Stimulated activated CD8-positive, alpha-beta memory T cell treated with anti-CD3 and anti-CD28 coated beads, Interleukin-12 subunit alpha, Interleukin-12 subunit beta, amount 100 ng/mL, for 24 hours (primary cell): Measurements from ENCODE around the gene STH.
A peak's percentile ranks its signal among the peaks of the same experiment; 100 is the strongest.

ENCODE experiments used
- DNase-seq: peaks from one replicate; pipeline ENCODE4 v3.0.0-alpha.2; 2020; ENCODE audit errors: extremely low read depth

STH gene

DNA sequence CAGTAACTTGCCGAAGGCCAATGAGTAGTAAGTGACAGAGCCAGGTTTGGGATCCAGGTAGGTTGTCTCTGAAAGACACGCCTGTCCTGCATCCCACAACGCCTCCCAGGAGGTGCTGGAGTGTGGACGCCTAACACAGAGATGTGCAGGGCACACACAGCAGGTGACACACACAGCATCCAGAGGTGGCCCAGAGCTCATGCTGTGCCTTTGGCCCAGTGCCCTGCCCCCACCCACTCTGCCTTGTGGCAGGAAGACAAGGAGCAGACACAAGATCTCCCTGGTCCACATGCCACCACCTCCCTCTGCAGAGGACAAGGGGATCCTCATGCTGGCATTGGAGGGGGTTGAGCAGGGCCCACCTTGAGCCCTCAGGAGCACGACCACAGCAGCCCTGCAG is 14.7 kb upstream of the STH start:
- no peak for DNase-seq

DNA sequence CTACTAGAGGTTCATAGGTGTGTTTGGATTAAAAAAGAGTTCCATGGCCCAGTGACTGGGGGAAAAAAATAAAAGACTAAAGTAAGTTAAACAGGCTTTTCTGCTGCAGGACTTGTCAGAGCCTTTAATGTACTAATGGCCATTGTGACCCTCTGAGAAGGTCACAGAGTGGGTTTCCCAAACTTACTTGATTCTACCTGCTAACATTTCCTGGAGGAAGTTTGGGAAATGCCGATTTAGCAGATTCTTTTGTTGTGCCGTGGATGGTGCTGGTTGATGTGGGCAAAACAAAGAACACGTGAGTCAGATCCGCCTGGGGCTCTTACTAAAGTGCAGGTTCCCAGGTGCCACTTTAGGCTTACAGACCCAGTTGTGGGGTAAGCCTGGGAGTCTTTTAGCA is 13.6 kb upstream of the STH start:
- DNase-seq, result no peak

DNA sequence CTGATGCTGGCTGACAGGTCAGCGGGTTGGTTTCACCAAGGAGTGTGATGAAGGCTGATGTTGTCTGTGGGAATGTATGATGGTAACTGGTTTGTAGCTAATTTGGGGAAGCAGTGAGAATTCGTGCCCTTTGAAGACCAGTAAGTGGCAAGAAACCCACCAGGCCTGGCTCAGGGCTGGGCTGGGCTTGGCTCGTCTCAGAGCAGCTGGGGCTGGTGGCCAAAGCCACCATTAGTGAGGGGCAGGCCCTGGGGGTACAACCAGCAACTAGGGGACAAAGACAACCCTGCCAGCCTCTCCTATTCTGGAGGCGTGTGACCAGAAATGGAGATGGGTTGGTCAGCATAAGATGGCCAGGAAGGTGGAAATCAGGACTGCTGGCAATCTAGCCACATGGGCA is 13.0 kb upstream of the STH start:
- DNase-seq, result no peak

DNA sequence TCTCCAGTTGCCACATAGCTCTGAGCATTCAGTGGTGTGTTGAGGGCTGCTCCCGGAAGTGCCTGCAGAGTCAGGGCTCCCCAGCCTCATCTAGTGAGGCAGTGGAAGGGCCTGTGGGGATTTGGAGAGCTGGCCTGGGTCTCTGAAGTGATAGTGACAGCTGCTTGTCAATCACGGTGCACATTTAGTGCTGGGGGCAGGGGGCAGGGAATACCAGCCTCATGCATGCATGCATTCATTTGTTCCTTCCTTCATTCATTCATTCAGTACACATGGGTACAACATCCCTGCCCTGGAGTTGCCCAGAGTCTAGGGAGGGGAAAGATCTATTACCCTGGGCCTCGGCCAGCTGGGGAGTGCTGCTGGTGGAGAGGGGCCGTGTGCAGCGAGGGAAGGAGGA is 11.3 kb upstream of the STH start:
- DNase-seq, result no peak

DNA sequence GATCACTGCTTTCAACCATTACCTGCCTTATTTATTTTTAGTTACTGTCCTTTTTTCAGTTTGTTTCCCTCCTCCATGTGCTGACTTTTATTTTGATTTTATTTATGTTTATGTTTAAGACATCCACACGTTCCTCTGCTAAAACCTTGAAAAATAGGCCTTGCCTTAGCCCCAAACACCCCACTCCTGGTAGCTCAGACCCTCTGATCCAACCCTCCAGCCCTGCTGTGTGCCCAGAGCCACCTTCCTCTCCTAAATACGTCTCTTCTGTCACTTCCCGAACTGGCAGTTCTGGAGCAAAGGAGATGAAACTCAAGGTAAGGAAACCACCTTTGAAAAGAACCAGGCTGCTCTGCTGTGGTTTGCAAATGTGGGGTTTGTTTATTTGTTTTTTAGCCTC is 9.3 kb upstream of the STH start:
- no peak for DNase-seq

DNA sequence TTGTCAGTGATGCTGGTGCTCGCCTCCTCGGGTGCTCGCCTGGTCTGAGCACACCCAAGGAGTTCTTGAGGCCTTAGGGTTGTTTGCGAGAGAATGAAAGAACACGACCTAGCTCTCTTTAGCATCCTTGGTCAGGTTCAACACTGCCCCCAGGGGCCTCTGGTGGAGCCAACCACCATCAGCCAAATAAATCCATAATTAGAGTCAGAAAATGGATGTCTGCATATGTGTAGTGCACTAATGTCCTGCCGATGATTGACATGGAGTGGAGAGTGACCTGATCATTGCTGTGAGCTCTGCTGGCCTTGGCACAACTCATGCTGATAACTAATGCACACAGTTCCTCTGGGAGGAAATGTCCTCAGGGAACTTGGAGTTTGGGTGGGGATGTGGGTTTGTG is 8.2 kb upstream of the STH start:
- DNase-seq, result no peak

DNA sequence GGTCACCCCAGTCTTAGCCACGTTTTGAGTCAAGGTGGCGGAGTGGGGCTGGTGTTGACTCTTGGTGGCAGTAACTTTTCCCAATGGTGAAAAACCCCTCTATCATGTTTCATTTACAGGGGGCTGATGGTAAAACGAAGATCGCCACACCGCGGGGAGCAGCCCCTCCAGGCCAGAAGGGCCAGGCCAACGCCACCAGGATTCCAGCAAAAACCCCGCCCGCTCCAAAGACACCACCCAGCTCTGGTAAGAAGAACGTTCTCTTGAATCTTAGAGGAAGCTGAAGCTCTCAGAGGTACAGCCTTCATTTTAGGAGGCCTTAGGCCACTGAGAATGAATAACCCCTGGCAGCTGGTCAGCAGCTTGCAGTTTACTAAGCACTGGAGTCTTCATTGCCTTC is 7.7 kb upstream of the STH start:
- no peak for DNase-seq

DNA sequence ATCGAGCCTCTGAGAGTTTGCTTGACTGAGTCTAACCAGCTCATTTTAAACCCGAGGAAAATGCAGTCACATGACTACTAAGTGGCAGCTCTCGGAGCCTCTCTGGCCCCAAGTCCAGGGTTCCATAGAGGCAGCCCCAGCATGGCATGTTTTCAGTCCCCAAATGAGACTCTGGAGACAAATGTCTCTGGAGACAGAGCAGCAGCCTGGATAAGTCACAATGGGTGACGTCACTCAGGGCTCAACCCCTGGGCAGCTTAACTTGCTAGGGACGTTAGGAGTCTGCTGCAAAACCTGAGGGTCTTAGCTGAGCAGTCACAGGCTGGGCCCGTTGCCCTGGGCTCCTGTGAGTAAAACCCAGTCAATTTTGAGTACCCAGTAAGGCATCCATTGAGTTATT is 6.9 kb upstream of the STH start:
- no peak for DNase-seq

DNA sequence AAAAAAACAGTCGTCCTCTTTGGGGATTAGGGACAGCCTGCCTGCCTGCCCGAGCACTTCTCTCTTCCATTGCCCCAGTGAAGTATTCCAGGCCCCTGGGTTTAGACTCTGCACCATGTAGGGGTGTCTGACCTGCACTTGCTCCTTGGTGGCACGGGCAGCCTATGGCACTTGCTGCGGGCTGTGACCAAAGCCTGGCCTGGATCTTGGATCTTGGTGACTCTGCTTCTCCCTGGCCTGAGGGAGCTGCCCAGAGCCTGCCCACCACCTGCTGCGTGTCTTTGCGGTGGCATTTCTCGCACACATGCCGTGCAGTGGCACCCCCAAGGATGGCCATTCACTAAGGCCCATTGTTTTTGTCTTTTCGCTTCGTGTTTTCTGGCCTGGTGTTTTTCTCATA is 6.1 kb upstream of the STH start:
- DNase-seq, result no peak

DNA sequence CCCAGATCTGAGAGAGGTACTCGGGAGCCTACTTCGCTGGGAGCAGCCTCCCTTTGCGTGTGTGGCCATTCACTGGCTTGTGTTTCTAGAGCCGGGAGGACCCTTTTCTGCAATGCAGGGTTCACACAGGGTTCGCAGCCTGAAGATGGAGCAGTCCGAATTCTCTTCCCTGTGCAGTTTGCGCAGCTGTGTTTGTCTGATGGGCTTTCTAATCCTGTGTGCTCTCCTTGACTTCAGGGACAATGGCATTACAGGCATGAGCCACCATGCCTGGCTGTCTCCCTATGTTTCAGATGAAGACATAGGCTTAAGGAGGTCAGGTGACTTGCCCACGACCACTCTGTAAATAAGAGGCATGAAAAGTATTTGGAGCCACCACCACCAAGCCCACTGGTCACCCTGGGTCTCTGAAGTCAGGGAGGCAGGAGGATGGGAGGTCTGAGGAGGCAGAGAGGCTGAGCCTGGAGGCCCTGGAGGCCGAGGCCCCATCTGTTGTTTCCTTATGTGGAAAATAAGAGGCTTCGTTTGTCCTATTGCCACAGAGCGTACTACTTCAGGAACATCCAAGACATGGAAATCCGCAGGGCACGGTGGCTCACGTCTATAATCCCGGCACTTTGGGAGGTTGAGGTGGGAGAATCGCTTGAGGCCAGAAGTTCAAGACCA is 5.0 kb upstream of the STH start:
- DNase-seq, result no peak

DNA sequence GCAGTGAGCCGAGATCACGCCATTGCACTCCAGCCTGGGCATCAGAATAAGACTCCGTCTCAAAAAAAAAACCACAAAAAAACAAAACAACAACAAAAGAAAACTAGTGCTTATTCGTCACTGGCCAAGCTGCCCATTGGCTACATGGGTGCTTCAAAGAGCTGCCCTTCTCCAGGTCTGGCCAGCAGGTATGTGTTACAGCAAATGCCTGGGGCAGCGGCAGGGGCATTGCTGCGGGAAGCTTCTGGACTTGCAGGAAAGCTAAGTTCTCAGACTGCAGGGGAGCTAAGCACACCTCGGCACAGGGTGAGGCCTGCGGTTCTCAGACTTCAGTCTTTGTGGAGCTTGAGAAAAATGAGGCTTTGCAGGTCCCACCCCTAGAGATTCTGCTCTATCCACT is 4.1 kb upstream of the STH start:
- DNase-seq, result no peak

DNA sequence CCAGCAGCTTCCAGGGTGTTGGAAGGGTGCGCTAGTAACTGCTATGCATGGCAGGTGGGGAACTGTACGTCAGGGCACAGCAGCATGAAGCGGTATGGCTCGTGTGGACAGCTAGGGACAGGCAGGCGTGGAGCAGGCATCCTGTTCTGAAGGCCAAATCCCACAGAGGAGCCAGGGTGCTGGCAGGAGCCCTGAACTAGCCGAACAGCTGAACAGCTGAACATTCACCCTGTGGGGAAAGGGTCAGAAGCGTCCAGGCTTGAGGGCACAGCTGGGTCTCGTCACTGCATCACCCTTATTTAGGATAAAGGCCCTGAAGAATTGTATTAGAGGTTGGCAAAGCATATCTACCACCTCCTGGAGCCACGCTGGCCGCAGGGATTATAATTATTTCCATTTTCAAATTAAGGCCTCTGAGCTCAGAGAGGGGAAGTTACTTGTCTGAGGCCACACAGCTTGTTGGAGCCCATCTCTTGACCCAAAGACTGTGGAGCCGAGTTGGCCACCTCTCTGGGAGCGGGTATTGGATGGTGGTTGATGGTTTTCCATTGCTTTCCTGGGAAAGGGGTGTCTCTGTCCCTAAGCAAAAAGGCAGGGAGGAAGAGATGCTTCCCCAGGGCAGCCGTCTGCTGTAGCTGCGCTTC is 3.3 kb upstream of the STH start:
- DNase-seq, result no peak

DNA sequence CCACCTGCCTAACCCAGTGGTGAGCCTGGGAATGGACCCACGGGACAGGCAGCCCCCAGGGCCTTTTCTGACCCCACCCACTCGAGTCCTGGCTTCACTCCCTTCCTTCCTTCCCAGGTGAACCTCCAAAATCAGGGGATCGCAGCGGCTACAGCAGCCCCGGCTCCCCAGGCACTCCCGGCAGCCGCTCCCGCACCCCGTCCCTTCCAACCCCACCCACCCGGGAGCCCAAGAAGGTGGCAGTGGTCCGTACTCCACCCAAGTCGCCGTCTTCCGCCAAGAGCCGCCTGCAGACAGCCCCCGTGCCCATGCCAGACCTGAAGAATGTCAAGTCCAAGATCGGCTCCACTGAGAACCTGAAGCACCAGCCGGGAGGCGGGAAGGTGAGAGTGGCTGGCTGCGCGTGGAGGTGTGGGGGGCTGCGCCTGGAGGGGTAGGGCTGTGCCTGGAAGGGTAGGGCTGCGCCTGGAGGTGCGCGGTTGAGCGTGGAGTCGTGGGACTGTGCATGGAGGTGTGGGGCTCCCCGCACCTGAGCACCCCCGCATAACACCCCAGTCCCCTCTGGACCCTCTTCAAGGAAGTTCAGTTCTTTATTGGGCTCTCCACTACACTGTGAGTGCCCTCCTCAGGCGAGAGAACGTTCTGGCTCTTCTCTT is 2.6 kb upstream of the STH start:
- DNase-seq, result no peak

DNA sequence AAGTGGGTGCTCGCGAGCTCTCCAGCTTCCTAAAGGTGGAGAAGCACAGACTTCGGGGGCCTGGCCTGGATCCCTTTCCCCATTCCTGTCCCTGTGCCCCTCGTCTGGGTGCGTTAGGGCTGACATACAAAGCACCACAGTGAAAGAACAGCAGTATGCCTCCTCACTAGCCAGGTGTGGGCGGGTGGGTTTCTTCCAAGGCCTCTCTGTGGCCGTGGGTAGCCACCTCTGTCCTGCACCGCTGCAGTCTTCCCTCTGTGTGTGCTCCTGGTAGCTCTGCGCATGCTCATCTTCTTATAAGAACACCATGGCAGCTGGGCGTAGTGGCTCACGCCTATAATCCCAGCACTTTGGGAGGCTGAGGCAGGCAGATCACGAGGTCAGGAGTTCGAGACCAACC is 1.9 kb upstream of the STH start:
- DNase-seq, result no peak

DNA sequence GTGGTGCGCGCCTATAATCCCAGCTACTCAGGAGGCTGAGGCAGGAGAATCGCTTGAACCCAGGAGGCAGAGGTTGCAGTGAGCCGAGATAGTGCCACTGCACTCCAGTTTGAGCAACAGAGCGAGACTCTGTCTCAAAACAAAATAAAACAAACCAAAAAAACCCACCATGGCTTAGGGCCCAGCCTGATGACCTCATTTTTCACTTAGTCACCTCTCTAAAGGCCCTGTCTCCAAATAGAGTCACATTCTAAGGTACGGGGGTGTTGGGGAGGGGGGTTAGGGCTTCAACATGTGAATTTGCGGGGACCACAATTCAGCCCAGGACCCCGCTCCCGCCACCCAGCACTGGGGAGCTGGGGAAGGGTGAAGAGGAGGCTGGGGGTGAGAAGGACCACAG is 1.4 kb upstream of the STH start:
- no peak for DNase-seq

DNA sequence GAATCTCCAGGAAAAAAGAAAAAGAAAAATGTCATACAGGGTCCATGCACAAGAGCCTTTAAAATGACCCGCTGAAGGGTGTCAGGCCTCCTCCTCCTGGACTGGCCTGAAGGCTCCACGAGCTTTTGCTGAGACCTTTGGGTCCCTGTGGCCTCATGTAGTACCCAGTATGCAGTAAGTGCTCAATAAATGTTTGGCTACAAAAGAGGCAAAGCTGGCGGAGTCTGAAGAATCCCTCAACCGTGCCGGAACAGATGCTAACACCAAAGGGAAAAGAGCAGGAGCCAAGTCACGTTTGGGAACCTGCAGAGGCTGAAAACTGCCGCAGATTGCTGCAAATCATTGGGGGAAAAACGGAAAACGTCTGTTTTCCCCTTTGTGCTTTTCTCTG is 845 bp downstream of the STH start:
- no peak for DNase-seq

DNA sequence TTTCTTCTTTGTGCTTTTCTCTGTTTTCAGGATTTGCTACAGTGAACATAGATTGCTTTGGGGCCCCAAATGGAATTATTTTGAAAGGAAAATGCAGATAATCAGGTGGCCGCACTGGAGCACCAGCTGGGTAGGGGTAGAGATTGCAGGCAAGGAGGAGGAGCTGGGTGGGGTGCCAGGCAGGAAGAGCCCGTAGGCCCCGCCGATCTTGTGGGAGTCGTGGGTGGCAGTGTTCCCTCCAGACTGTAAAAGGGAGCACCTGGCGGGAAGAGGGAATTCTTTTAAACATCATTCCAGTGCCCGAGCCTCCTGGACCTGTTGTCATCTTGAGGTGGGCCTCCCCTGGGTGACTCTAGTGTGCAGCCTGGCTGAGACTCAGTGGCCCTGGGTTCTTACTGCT is 1.2 kb downstream of the STH start:
- DNase-seq, result no peak

DNA sequence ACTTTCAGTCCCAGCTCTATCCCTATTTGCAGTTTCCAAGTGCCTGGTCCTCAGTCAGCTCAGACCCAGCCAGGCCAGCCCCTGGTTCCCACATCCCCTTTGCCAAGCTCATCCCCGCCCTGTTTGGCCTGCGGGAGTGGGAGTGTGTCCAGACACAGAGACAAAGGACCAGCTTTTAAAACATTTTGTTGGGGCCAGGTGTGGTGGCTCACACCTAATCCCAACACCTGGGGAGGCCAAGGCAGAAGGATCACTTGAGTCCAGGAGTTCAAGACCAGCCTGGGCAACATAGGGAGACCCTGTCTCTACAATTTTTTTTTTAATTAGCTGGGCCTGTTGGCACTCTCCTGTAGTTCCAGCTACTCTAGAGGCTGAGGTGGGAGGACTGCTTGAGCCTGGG is 1.7 kb downstream of the STH start:
- DNase-seq, result no peak

DNA sequence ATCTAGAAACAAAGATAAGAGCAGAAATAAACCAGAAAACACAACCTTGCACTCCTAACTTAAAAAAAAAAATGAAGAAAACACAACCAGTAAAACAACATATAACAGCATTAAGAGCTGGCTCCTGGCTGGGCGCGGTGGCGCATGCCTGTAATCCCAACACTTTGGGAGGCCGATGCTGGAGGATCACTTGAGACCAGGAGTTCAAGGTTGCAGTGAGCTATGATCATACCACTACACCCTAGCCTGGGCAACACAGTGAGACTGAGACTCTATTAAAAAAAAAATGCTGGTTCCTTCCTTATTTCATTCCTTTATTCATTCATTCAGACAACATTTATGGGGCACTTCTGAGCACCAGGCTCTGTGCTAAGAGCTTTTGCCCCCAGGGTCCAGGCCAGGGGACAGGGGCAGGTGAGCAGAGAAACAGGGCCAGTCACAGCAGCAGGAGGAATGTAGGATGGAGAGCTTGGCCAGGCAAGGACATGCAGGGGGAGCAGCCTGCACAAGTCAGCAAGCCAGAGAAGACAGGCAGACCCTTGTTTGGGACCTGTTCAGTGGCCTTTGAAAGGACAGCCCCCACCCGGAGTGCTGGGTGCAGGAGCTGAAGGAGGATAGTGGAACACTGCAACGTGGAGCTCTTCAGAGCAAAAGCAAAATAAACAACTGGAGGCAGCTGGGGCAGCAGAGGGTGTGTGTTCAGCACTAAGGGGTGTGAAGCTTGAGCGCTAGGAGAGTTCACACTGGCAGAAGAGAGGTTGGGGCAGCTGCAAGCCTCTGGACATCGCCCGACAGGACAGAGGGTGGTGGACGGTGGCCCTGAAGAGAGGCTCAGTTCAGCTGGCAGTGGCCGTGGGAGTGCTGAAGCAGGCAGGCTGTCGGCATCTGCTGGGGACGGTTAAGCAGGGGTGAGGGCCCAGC is 2.6 kb downstream of the STH start:
- no peak for DNase-seq

DNA sequence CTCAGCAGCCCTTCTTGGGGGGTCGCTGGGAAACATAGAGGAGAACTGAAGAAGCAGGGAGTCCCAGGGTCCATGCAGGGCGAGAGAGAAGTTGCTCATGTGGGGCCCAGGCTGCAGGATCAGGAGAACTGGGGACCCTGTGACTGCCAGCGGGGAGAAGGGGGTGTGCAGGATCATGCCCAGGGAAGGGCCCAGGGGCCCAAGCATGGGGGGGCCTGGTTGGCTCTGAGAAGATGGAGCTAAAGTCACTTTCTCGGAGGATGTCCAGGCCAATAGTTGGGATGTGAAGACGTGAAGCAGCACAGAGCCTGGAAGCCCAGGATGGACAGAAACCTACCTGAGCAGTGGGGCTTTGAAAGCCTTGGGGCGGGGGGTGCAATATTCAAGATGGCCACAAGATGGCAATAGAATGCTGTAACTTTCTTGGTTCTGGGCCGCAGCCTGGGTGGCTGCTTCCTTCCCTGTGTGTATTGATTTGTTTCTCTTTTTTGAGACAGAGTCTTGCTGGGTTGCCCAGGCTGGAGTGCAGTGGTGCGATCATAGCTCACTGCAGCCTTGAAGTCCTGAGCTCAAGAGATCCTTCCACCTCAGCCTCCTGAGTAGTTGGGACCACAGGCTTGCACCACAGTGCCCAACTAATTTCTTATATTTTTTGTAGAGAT is 3.4 kb downstream of the STH start:
- DNase-seq, result peak; percentile 28

DNA sequence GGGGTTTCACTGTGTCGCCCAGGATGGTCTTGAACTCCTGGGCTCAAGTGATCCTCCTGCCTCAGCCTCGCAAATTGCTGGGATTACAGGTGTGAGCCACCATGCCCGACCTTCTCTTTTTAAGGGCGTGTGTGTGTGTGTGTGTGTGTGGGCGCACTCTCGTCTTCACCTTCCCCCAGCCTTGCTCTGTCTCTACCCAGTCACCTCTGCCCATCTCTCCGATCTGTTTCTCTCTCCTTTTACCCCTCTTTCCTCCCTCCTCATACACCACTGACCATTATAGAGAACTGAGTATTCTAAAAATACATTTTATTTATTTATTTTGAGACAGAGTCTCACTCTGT is 3.9 kb downstream of the STH start:
- no peak for DNase-seq
